ENCODE data around the gene SPACDR. TPM values are rescaled to one million over a fixed set of nuclear protein-coding genes. Genes with fewer than 3 reads are reported as not detected.

SPACDR gene
- total and polyA plus RNA-seq, 9 of the 15 experiments (the other 6 are each of a cell fraction or from before 2014, with no cell fraction given), result 0.07 to 0.55 (median 0.14) TPM; not detected in 1

DNA sequence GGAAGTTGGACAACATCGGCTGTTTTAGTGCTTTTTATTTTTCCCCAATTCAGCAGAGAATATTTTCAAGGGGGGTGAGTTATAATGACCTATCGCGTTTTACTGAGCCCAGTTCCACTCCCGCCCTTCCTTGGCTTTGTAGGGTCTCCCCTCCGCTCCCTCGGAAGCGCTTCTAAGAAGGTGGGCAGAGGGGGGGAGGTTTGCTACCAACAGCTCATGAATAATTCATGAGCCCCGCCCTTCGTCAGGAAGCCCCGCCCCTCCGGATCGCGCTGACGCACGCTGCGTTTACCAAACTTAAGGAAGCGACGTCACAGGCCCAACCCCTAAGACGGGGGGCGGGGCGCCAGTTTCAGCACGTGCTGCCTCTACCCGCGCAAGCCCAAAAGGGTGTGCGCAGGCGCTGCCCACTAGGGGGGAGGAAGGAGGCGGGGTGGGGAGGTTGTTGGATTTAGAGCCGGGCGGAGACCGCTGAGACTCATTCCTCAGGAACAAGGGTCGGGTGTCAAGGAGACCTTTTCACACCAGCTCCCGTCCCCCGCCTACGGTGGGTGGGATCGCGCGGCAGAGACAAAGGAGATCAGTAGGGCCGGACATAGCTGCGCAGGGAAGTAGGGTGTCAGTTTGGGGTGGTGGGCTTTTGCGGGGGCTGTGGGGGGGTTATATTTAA lies 35.0 kb downstream of the SPACDR start (continued):
- TF ChIP-seq SIRT6 (IDR thresholded peaks at IDR 0.05; ENCODE audit: low read depth, low read length) (no peak), MEIS2 (IDR thresholded peaks at IDR 0.05; ENCODE audit: partially characterized antibody) (peak; percentile 78), ZNF12 (CRISPR knock-in tag; IDR thresholded peaks at IDR 0.05) (no peak), ZNF316 (IDR thresholded peaks at IDR 0.05) (peak; percentile 86), PTBP1 (IDR thresholded peaks at IDR 0.05; ENCODE audit: low read depth, low read length) (no peak), PTTG1 (tag; IDR thresholded peaks at IDR 0.05; ENCODE audit: low read depth) (no peak), MCM7 (IDR thresholded peaks at IDR 0.05) (no peak), CBX2 (IDR thresholded peaks at IDR 0.05; ENCODE audit: insufficient read depth, low read length, poor library complexity, severe bottlenecking) (no peak), NBN (IDR thresholded peaks at IDR 0.05; ENCODE audit: low read depth) (peak; percentile 54), ZSCAN29 (IDR thresholded peaks at IDR 0.05) (no peak), ZNF589 (CRISPR knock-in tag; IDR thresholded peaks at IDR 0.05; ENCODE audit: low read depth) (peak; percentile 89; the same call in 1 of the 2 replicates), ZNF384 (IDR thresholded peaks at IDR 0.05; ENCODE audit: low read depth, low read length) (0 out of 2 replicates have a peak, but pooled peaks have one; percentile 4), KAT2B (IDR thresholded peaks at IDR 0.05; ENCODE audit: low read depth, low read length) (no peak), HDAC6 (IDR thresholded peaks at IDR 0.05; ENCODE audit: low read depth, low read length) (0 out of 2 replicates have a peak, but pooled peaks have one; percentile 40), SP1 (CRISPR knock-in tag; IDR thresholded peaks at IDR 0.05) (peak; percentile 94)
- TF ChIP-seq, protein P1, sequence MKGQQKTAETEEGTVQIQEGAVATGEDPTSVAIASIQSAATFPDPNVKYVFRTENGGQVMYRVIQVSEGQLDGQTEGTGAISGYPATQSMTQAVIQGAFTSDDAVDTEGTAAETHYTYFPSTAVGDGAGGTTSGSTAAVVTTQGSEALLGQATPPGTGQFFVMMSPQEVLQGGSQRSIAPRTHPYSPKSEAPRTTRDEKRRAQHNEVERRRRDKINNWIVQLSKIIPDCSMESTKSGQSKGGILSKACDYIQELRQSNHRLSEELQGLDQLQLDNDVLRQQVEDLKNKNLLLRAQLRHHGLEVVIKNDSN (CRISPR knock-in tag; IDR thresholded peaks at IDR 0.05), result peak; percentile 98
- TF ChIP-seq, protein P2, sequence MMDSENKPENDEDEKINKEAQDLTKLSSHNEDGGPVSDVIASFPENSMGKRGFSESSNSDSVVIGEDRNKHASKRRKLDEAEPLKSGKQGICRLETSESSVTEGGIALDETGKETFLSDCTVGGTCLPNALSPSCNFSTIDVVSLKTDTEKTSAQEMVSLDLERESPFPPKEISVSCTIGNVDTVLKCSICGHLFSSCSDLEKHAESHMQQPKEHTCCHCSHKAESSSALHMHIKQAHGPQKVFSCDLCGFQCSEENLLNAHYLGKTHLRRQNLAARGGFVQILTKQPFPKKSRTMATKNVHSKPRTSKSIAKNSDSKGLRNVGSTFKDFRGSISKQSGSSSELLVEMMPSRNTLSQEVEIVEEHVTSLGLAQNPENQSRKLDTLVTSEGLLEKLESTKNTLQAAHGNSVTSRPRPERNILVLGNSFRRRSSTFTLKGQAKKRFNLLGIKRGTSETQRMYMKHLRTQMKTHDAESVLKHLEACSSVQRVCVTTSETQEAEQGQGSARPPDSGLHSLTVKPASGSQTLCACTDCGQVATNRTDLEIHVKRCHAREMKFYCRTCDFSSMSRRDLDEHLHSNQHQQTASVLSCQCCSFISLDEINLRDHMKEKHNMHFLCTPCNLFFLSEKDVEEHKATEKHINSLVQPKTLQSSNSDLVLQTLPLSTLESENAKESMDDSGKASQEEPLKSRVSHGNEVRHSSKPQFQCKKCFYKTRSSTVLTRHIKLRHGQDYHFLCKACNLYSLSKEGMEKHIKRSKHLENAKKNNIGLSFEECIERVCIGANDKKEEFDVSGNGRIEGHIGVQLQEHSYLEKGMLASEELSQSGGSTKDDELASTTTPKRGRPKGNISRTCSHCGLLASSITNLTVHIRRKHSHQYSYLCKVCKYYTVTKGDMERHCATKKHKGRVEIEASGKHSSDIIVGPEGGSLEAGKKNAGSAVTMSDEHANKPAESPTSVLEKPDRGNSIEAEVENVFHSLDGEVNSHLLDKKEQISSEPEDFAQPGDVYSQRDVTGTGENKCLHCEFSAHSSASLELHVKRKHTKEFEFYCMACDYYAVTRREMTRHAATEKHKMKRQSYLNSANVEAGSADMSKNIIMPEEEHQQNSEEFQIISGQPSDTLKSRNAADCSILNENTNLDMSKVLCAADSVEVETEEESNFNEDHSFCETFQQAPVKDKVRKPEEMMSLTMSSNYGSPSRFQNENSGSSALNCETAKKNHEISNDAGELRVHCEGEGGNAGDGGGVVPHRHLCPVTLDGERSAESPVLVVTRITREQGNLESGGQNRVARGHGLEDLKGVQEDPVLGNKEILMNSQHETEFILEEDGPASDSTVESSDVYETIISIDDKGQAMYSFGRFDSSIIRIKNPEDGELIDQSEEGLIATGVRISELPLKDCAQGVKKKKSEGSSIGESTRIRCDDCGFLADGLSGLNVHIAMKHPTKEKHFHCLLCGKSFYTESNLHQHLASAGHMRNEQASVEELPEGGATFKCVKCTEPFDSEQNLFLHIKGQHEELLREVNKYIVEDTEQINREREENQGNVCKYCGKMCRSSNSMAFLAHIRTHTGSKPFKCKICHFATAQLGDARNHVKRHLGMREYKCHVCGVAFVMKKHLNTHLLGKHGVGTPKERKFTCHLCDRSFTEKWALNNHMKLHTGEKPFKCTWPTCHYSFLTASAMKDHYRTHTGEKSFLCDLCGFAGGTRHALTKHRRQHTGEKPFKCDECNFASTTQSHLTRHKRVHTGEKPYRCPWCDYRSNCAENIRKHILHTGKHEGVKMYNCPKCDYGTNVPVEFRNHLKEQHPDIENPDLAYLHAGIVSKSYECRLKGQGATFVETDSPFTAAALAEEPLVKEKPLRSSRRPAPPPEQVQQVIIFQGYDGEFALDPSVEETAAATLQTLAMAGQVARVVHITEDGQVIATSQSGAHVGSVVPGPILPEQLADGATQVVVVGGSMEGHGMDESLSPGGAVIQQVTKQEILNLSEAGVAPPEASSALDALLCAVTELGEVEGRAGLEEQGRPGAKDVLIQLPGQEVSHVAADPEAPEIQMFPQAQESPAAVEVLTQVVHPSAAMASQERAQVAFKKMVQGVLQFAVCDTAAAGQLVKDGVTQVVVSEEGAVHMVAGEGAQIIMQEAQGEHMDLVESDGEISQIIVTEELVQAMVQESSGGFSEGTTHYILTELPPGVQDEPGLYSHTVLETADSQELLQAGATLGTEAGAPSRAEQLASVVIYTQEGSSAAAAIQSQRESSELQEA (IDR thresholded peaks at IDR 0.05; ENCODE audit: low read depth), result no peak
- TF ChIP-seq, protein P3, sequence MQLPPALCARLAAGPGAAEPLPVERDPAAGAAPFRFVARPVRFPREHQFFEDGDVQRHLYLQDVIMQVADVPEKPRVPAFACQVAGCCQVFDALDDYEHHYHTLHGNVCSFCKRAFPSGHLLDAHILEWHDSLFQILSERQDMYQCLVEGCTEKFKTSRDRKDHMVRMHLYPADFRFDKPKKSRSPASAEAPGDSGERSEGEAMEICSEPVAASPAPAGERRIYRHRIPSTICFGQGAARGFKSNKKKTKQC (CRISPR knock-in tag; IDR thresholded peaks at IDR 0.05), result no peak; the same call in 1 of the 2 replicates
- TF ChIP-seq, protein P4, sequence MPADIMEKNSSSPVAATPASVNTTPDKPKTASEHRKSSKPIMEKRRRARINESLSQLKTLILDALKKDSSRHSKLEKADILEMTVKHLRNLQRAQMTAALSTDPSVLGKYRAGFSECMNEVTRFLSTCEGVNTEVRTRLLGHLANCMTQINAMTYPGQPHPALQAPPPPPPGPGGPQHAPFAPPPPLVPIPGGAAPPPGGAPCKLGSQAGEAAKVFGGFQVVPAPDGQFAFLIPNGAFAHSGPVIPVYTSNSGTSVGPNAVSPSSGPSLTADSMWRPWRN (IDR thresholded peaks at IDR 0.05; ENCODE audit: low read depth), result peak; percentile 84

All from K562 (cell line).